ENCODE results near the gene RCOR2.

The RCOR2 gene

DNA sequence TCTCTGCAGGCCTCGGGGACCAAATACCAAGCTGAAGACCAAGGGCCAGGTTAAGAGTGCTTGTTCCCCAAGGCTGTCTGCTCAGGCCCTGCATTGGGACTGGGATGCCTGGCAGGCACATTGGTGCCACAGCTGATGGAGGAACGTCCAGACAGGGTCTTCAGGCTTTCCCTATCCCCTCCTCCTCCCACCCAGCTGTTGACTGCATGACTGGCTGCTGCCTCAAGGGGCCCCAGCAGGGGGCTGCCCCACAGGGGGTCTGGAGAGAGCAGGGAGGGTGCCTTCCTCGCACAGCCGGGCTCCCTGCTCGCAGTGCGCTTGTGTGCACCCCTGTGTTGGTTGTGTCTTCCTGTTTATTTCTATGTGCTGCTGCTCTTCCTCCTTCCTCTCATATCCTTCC, 9.9 kb downstream of the RCOR2 start:
- no peak for DNase-seq

DNA sequence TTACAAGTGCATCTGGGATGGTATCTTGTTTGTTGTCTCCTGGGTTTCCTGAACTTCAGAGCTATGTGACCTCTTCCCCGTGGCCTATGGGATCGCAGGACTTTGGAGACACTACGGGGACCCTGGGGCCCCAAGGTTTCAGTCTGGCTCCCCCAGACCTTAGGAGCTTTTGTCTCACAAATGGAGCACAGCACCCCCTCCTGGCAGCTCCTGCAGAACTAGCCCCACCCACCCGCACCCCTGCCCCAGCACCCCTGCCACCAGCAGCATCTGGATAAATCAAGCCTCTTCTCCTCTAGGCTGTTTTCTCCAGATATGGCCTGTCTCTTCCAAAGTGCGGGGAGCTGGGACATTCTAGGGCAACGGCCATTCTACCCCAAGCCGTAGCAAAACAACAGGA, 10.4 kb downstream of the RCOR2 start:
- no peak for DNase-seq

DNA sequence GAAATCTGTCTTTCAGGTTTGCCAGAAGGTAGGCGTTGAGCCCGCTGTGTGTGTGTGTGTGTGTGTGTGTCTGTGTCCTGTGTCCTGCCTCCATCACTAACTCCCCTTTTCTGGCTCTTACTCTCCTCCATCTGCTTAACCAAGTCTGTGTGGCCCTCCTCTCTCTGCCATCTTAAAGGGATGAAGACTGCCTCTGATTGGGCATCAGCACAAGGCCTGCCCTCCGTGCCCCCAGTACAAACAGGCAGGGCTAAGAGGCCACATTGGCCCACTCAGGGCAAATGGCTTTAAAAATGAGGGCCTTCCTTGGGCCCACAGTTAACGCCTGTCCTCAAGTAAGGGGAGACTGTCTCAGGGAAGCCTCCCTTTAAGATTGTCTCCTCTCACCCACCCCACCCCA, 10.9 kb downstream of the RCOR2 start:
- no peak for DNase-seq

GRCh38 chr11:63905179-63905578, 11.8 kb downstream of the RCOR2 start:
- DNase-seq, result no peak

DNA sequence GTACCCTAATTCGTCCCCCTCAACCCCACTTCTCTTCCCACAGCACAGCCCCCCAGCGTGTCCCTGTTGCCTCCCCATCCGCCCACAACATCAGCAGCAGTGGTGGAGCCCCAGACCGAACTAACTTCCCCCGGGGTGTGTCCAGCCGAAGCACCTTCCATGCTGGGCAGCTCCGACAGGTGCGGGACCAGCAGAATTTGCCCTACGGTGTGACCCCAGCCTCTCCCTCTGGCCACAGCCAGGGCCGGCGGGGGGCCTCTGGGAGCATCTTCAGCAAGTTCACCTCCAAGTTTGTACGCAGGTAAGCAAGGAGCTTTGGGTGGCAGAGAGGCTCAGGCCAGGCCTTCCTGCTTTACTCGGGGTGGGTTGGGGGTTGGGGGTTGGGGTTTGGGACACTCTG, 12.2 kb downstream of the RCOR2 start:
- no peak for DNase-seq

DNA sequence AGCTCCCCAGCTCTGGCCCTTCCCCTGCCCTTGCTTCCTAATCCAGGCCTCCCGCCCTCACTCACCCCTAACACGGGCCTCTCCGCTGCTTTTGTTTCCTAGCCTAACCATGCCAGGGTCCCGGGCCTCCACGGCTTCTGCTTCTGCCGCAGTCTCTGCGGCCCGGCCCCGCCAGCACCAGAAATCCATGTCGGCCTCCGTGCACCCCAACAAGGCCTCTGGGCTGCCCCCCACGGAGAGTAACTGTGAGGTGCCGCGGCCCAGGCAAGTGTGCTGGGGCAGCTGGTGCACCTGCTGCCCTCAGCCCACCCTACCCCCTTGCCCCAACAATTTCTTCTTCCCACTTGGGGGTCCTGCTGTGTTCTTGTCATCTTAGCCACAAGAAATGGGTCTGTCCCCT, 13.1 kb downstream of the RCOR2 start:
- no peak for DNase-seq

DNA sequence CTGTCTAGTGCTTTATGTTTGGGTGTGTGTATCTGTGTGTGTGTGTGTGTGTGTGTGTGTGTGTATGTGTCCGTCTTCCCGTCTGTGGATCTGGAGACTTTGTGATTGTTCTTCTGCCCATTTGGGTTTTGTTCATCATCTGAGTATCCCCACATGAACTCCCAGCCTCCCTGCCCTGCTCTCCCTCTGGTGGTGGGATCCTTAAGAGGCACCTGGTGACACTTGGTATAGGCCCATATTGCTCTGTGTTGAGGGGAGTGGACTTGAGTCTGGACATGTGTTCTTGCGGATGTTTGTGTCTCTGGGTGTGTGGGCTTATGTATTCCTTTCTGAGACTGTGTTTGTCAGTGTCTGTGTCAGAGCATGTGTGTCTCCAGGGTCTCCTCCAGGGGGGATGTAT, 15.3 kb downstream of the RCOR2 start:
- DNase-seq, result no peak

DNA sequence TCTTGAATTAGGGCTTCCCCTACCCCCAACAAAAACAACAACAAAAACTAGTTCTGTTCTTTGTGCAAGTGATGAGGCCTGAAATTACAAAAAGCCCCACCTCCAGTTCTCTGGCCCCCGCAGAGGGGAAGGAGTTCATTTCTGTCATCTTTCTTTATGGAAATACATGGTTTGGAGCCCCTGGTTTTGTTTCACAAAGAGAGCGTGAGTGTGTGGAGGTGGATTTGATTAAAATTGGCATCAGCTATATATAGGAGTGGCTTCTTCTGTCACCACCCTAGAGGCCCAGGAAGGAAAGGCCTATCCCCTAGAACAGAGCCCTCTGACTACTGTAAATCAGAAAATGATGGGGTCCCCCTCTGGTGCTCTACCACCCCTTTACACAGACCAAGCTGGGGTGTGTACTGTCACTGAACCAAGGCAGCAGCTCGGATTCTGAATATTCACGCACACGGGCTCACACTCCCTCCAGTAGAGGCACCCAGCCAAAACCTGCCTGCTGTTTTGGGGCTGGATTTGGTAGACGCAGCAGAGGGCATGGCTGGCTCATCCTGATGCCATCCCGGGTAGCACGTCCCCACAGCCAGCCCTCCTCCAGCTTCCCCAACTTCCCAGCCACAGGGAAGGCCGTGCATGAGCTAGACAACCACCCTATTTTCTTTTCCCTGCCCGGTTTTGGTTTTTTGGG, 19.4 kb downstream of the RCOR2 start:
- no peak for DNase-seq

DNA sequence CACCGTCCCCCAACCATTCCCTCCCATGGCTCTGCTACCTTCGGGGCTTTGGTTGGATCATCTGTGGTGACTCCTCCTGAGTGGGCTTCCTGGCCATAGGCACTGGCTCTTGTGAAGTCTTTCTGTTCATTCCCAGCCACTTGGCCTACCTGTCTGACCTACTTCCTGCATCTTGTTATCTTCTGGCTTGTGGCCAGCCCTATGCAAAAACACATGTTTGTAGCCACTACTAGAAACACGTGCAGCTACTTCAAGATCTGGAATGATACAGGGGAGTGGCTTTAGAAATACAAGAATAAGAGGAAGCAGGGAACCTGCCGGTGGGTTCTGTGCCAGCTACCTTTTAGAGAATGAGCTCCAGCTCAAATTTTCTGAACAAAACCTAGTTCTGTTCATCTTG, 20.9 kb downstream of the RCOR2 start:
- no peak for DNase-seq

DNA sequence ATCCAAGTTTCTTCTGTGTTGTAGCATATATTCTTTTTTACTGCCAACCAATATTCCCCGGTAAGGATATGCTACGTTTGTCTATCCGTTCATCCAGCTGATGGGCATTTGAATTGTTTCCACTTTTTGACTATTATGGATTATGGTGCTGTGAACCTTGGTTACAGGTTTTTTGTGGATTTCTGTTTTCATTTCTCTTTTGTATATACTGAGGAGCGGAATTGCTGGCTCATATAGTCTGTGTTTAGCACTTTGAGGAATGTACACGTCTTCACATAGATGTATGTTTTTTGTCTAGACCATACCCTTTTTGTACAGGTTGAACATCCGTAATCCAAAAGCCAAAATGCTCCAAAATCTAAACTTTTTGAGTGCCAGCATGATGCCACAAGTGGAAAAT, 23.6 kb downstream of the RCOR2 start:
- DNase-seq, result no peak

DNA sequence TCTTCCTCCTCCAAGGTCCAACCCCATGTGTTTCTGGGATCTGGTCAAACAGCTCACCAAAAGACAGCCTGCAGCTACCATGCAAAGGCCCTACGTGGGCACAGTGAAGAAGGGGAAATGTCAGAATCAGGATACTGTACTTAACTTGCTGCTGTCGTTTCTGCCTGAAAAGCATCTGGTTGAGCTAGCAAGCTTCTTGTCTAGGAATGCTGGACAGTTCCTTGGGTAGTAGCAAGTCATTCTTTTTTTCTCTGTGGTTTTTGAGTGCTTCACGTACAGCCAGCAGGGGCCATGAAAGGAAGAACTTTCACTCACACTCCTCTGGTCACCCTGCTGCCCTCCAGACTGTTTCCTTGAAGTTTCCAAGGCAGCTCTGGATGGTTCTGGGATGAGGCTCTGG, 24.7 kb downstream of the RCOR2 start:
- DNase-seq, result no peak

- DNase-seq, result no peak
Observed at GRCh38 chr11:63890368-63890767, 26.6 kb downstream of the RCOR2 start.

GRCh38 chr11:63889344-63889743, 27.6 kb downstream of the RCOR2 start:
- DNase-seq, result no peak

GRCh38 chr11:63888170-63889086, 28.5 kb downstream of the RCOR2 start:
- DNase-seq, result peak; percentile 62

GRCh38 chr11:63887386-63887999, 29.5 kb downstream of the RCOR2 start:
- no peak for DNase-seq

GRCh38 chr11:63884196-63884932, 32.6 kb downstream of the RCOR2 start:
- DNase-seq, result no peak

GRCh38 chr11:63883791-63884190, 33.2 kb downstream of the RCOR2 start:
- DNase-seq, result peak; percentile 46

- peak; percentile 80 for DNase-seq
Observed at GRCh38 chr11:63882555-63883242, 34.3 kb downstream of the RCOR2 start.

GRCh38 chr11:63880403-63880790, 36.6 kb downstream of the RCOR2 start:
- no peak for DNase-seq

- no peak for DNase-seq
Observed at GRCh38 chr11:63879598-63880402, 37.2 kb downstream of the RCOR2 start.

- no peak for DNase-seq
Observed at GRCh38 chr11:63877658-63878241, 39.2 kb downstream of the RCOR2 start.

Measured in inflammatory macrophage treated with lipopolysaccharide for 4 hours (primary cell).